Mesendoderm (in vitro differentiated cells): ENCODE results near the gene DLX6.

Source experiments
- DNase-seq: peaks from one replicate; pipeline ENCODE4 v3.0.0; 2013
- H2AK5ac ChIP-seq: 2 replicates; pipeline ENCODE4 v1.6.1; 2013; ENCODE audit warnings: low read length, inconsistent platforms
- H2BK120ac ChIP-seq: 2 replicates; pipeline ENCODE4 v1.6.1; 2013; ENCODE audit warnings: low read depth, mild to moderate bottlenecking, low read length, moderate library complexity, mixed read lengths
- H2BK15ac ChIP-seq: replicated peaks from 2 replicates; pipeline ENCODE4 v1.6.1; 2013; ENCODE audit warnings: low read depth, mild to moderate bottlenecking, moderate library complexity
- H2BK5ac ChIP-seq: 2 replicates; pipeline ENCODE4 v1.6.1; 2013; ENCODE audit warnings: low read length, inconsistent platforms
- H3K18ac ChIP-seq: 2 replicates; pipeline ENCODE4 v1.6.1; 2013; ENCODE audit warnings: mild to moderate bottlenecking, low read length, mixed read lengths
- H3K23ac ChIP-seq: one replicate; pipeline ENCODE4 v1.6.1; 2013; ENCODE audit warnings: low read length
- H3K27ac ChIP-seq: 2 replicates; pipeline ENCODE4 v1.5.1; 2013; ENCODE audit warnings: low read depth, mild to moderate bottlenecking, inconsistent platforms, low read length, moderate library complexity
- H3K27me3 ChIP-seq: 2 replicates; pipeline ENCODE4 v1.6.1; 2013; ENCODE audit warnings: low read length, control low read depth, mild to moderate bottlenecking, inconsistent platforms; ENCODE audit not compliant: insufficient read depth, poor library complexity
- H3K36me3 ChIP-seq: 2 replicates; pipeline ENCODE4 v1.6.1; 2013; ENCODE audit warnings: low read length, inconsistent platforms; ENCODE audit not compliant: control insufficient read depth, insufficient read depth
- H3K4ac ChIP-seq: one replicate; pipeline ENCODE4 v1.6.1; 2013; ENCODE audit warnings: low read depth, mild to moderate bottlenecking, low read length, moderate library complexity
- H3K4me1 ChIP-seq: 2 replicates; pipeline ENCODE4 v1.6.1; 2013; ENCODE audit warnings: low read depth, low read length, inconsistent platforms; ENCODE audit not compliant: control insufficient read depth
- H3K4me2 ChIP-seq: 2 replicates; pipeline ENCODE4 v1.6.1; 2013; ENCODE audit warnings: low read length
- H3K4me3 ChIP-seq: 2 replicates; pipeline ENCODE4 v1.5.1; 2013; ENCODE audit warnings: mild to moderate bottlenecking, low read length
- H3K56ac ChIP-seq: one replicate; pipeline ENCODE4 v1.6.1; 2013; ENCODE audit warnings: low read length
- H3K79me1 ChIP-seq: 2 replicates; pipeline ENCODE4 v1.6.1; 2013; ENCODE audit warnings: low read length, inconsistent platforms
- H3K79me2 ChIP-seq: 2 replicates; pipeline ENCODE4 v1.6.1; 2013; ENCODE audit warnings: mild to moderate bottlenecking, low read length; ENCODE audit not compliant: control insufficient read depth, insufficient read depth
- H3K9ac ChIP-seq: 2 replicates; pipeline ENCODE4 v1.6.1; 2013; ENCODE audit warnings: low read length, inconsistent platforms
- H4K5ac ChIP-seq: one replicate; pipeline ENCODE4 v1.6.1; 2013; ENCODE audit warnings: low read length
- H4K8ac ChIP-seq: one replicate; pipeline ENCODE4 v1.6.1; 2013; ENCODE audit warnings: low read depth, mild to moderate bottlenecking, control low read depth, low read length, moderate library complexity
- WGBS: extraction: QIAGEN DNeasy Blood & Tissue Kit; methylation state at CpG from one replicate; pipeline ENCODE4 v1.1.7; 2013; ENCODE audit warnings: low lambda C conversion rate, missing lambda C conversion rate; ENCODE audit not compliant: insufficient coverage; ENCODE audit errors: extremely low coverage; 5-methylcytosine and 5-hydroxymethylcytosine counted together

The DLX6 gene

DNA sequence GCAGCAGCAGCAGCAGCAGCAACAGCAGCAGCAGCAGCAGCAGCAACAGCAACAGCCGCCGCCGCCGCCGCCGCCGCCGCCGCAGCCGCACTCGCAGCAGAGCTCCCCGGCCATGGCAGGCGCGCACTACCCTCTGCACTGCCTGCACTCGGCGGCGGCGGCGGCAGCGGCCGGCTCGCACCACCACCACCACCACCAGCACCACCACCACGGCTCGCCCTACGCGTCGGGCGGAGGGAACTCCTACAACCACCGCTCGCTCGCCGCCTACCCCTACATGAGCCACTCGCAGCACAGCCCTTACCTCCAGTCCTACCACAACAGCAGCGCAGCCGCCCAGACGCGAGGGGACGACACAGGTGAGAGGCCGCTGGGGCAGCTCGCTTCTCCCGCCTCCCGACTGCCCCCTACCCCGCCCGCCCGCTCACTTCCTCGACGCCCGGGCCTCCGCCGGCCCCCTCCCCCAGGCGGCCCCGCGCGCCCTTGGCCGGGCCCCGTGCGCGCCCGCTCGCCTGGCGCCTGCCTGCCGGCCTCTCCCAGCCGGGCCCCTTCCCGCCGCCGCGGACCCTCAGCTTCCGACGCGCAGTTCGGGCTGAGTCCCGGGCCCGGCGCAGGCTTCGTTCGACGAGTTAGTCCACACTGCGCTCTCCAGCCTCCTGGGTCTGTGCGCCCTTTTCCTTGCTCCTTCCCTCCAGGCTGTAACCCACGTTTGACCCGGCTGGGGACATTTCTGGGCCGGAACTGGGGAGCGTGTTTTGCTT, 882 bp downstream of the DLX6 start:
- H3K18ac ChIP-seq: no peak overlapping the region

DNA sequence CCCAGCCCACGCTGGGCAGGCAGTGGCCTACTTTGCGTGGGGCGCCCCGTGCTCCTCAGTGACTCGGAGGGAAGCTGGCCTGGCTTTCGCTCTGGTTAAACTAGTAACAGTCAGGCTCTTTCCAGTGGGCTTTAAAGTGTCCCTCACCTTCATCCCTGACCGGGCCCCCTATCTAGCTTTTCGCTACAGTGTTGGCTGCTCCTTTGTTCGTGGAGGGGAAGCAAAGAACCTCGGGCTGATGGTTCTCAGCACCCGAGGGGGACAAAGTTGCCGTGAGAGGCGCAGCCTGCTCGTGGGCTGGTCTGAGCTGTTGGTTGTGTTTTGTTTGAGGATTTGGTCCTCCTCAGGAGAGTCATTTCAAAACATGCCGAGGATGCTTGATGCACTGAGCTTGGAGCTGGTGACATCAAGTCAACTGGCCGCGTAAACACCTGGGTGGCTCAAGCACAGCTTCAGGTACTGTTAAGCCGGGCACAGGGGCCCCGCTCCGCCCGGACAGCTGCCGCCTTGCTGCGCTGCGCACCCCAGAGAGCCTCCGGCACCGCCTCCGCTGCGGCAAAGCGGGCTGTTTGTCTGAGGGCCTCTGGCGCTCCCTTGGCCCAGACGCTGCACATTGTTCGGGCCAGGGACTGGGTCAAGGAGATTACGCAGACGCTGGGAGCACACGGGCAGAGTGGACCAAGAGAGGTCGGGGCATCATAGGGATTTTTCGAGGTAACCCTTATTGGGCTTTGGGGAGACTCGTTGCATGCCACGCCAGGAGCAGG, 1.6 kb downstream of the DLX6 start:
- H4K5ac ChIP-seq: no peak overlapping the region
- no peak overlapping the region for H3K4ac ChIP-seq
- no peaks in the 10 kb centered on the region for H3K79me1 ChIP-seq
- no peak overlapping the region for H3K27ac ChIP-seq
- peaks cover 44% of the 10 kb centered on the region for H3K27me3 ChIP-seq
- H3K23ac ChIP-seq: peak overlapping the region; percentile 67
- H3K36me3 ChIP-seq: no peaks in the 10 kb centered on the region
- no peak overlapping the region for H4K8ac ChIP-seq
- H2AK5ac ChIP-seq: no peak overlapping the region
- no peak overlapping the region for H2BK5ac ChIP-seq
- H3K4me2 ChIP-seq: peak overlapping the region; percentile 98
- H2BK120ac ChIP-seq: no peak overlapping the region
- H3K18ac ChIP-seq: no peak overlapping the region
- H2BK15ac ChIP-seq: no peak overlapping the region
- H3K56ac ChIP-seq: peak overlapping the region; percentile 72
- peak overlapping the region; percentile 29 for H3K4me3 ChIP-seq
- peak; percentile 60 for DNase-seq
- no CpG with 5 or more reads among the region's 39 CpGs for WGBS
- H3K4me1 ChIP-seq: peaks cover 5% of the 10 kb centered on the region
- H3K79me2 ChIP-seq: no peaks in the 10 kb centered on the region
- H3K9ac ChIP-seq: peak overlapping the region; percentile 56

More for the DNA sequence above, 882 bp downstream of the DLX6 start:
- Histone ChIP-seq H3K4ac (no peak overlapping the region), H3K27ac (no peak overlapping the region), H3K4me1 (peaks cover 5% of the 10 kb centered on the region), H3K56ac (peak overlapping the region; percentile 89), H2BK120ac (no peak overlapping the region), H3K79me2 (no peaks in the 10 kb centered on the region), H3K36me3 (no peaks in the 10 kb centered on the region), H2BK15ac (no peak overlapping the region), H2BK5ac (no peak overlapping the region), H3K4me3 (peak overlapping the region; percentile 29), H3K9ac (peak overlapping the region; percentile 58), H2AK5ac (no peak overlapping the region), H4K5ac (no peak overlapping the region), H3K79me1 (no peaks in the 10 kb centered on the region), H3K4me2 (peak overlapping the region; percentile 98), H4K8ac (no peak overlapping the region), H3K27me3 (peaks cover 38% of the 10 kb centered on the region), H3K23ac (no peak overlapping the region)
- peak; percentile 90 for DNase-seq
- no CpG with 5 or more reads among the region's 83 CpGs for WGBS

DNA sequence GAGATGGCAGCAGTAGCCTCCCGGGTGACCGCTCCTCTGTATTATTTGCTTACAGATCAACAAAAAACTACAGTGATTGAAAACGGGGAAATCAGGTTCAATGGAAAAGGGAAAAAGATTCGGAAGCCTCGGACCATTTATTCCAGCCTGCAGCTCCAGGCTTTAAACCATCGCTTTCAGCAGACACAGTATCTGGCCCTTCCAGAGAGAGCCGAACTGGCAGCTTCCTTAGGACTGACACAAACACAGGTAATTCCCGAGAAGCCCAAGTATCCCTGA, 2.2 kb downstream of the DLX6 start:
- no peaks in the 10 kb centered on the region for H3K79me2 ChIP-seq
- H3K4me2 ChIP-seq: peak overlapping the region; percentile 98
- H3K4me3 ChIP-seq: no peak overlapping the region
- WGBS: no CpG with 5 or more reads among the region's 8 CpGs
- peaks cover 3% of the 10 kb centered on the region for H3K4me1 ChIP-seq
- no peak overlapping the region for H3K9ac ChIP-seq
- H4K5ac ChIP-seq: no peak overlapping the region
- no peak overlapping the region for H3K23ac ChIP-seq
- H4K8ac ChIP-seq: no peak overlapping the region
- no peak overlapping the region for H3K18ac ChIP-seq
- no peak overlapping the region for H3K4ac ChIP-seq
- peak overlapping the region; percentile 72 for H3K56ac ChIP-seq
- peaks cover 47% of the 10 kb centered on the region for H3K27me3 ChIP-seq
- no peak overlapping the region for H2BK120ac ChIP-seq
- peak; percentile 21 for DNase-seq
- H2BK15ac ChIP-seq: no peak overlapping the region
- H3K27ac ChIP-seq: no peak overlapping the region
- no peak overlapping the region for H2BK5ac ChIP-seq
- no peaks in the 10 kb centered on the region for H3K79me1 ChIP-seq
- no peak overlapping the region for H2AK5ac ChIP-seq
- no peaks in the 10 kb centered on the region for H3K36me3 ChIP-seq

DNA sequence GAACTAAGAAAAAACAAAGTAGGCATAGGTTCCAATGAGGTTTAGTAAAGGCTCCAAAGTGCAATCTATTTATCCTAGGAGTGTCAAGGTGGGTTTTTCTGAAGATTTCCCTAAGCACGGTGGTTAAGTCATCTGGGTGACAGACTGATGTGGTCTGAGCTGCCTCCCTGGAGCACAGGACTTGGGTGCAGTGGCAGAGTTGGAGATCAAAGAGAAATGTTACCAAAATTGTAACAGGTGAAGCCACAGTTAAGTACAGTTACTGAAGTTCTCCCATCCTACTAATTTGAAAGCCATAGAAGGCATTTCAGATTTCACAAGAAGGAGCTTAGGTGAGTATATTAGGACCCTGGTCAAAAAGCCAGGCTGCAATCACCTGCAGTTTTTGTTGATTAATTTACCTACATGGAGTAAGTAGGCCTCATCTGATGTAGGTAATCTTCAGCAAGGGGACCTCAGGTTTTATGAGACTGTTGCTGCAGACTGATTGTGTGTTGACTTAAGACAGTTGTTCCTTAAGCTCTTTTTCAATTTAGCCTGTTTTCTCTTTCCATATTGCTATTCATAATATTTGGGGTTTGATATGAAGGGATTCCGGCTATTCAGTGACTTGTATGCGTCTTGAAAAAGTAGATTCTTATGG, 3.0 kb downstream of the DLX6 start:
- Histone ChIP-seq H3K27me3 (peaks cover 48% of the 10 kb centered on the region), H2BK120ac (no peak overlapping the region), H4K8ac (no peak overlapping the region), H3K4me2 (no peak overlapping the region), H3K36me3 (no peaks in the 10 kb centered on the region), H2BK15ac (no peak overlapping the region), H2BK5ac (no peak overlapping the region), H3K4me1 (no peaks in the 10 kb centered on the region), H3K18ac (no peak overlapping the region), H2AK5ac (no peak overlapping the region), H3K23ac (no peak overlapping the region), H3K4ac (no peak overlapping the region), H3K79me2 (no peaks in the 10 kb centered on the region), H3K56ac (no peak overlapping the region), H3K79me1 (no peaks in the 10 kb centered on the region), H3K27ac (no peak overlapping the region), H4K5ac (no peak overlapping the region), H3K9ac (no peak overlapping the region), H3K4me3 (no peak overlapping the region)
- DNase-seq: no peak
- no CpG with 5 or more reads among the region's 3 CpGs for WGBS

DNA sequence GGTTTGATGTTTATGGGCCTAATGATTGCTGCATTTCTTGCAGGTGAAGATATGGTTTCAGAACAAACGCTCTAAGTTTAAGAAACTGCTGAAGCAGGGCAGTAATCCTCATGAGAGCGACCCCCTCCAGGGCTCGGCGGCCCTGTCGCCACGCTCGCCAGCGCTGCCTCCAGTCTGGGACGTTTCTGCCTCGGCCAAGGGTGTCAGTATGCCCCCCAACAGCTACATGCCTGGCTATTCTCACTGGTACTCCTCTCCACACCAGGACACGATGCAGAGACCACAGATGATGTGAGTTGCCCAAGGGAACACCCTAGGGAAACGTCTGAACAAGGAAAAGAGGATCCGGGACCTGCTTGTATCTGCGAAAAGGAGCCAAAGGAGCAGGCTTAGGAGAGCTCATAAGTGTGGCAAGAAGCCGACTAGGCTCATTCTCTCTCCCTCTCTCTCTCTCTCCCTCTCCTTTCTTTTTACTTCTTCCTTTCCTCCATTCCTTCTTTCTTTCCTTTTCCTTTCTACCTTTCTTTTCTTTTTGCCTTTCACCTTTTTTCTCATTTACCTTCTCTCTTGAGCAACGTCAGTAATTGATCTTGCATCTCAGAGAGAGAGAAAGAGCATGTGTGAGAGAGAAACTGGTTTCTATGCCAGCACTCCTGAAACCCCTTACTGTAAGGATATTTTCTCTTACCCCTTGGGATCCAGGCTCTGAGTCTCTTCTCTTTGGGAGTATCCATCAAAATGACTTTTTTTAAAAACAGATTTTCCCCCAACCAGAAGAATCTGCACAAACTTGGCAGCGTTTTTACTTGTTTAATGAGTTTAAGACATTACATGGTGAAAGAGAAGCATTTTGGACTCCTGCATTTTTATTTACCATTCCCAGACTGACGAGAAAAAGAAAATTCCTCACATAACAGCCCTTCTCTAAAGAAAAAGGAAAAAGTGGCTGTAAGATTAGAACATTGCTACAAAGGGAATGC, 4.7 kb downstream of the DLX6 start:
- H4K5ac ChIP-seq: no peak overlapping the region
- no peaks in the 10 kb centered on the region for H3K79me2 ChIP-seq
- no peak overlapping the region for H3K9ac ChIP-seq
- no peak overlapping the region for H3K4ac ChIP-seq
- H2BK15ac ChIP-seq: no peak overlapping the region
- no peak overlapping the region for H3K56ac ChIP-seq
- no CpG with 5 or more reads among the region's 18 CpGs for WGBS
- H3K4me2 ChIP-seq: peak overlapping the region; percentile 15
- H3K27me3 ChIP-seq: peaks cover 56% of the 10 kb centered on the region
- H3K18ac ChIP-seq: no peak overlapping the region
- H2AK5ac ChIP-seq: no peak overlapping the region
- no peaks in the 10 kb centered on the region for H3K36me3 ChIP-seq
- H3K23ac ChIP-seq: no peak overlapping the region
- no peak overlapping the region for H2BK5ac ChIP-seq
- H3K79me1 ChIP-seq: no peaks in the 10 kb centered on the region
- no peak overlapping the region for H4K8ac ChIP-seq
- no peak overlapping the region for H2BK120ac ChIP-seq
- H3K4me3 ChIP-seq: no peak overlapping the region
- no peak overlapping the region for H3K27ac ChIP-seq
- peak; percentile 49 for DNase-seq
- H3K4me1 ChIP-seq: no peaks in the 10 kb centered on the region
